ENCODE measurements around the gene PAK1.
"Not testable (repeated sequence)": the region's sequence is repeated elsewhere in the genome, so short reads cannot be mapped to it uniquely, and the experiment has no call there.

PAK1 gene

GRCh38 chr11:77505956-77506355 lies 32.1 kb upstream of the PAK1 start:
- H3K4me3 ChIP-seq (replicated peaks; ENCODE audit: low read depth, low read length) = no peak overlapping the region
- TF ChIP-seq CTCF (IDR thresholded peaks at IDR 0.05; ENCODE audit: low read depth, low read length, missing control alignments) = no peak
- no peak for DNase-seq (ENCODE audit: extremely low read depth, low read depth)

DNA sequence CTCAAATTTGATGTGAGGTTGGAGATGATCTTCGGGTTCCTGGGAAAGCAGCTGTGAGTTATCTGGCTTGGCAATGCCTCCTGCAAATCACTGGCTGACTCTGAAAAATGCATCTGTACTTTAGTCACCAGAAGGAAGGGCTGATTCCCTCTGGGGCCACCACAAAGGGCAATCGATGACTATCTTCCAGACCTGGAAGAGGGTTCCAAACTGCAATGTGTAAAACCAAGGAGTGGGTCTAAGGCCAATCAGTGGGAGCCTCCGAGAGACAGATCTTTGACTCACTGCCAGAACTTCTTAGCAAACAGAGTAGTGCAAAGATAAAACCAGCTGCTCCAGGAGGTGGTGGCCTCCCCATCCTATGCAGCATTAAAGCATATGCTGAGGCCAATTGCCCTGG lies 29.1 kb upstream of the PAK1 start:
- no peak for DNase-seq (ENCODE audit: extremely low read depth, low read depth)
- H3K4me3 ChIP-seq (replicated peaks; ENCODE audit: low read depth, low read length) = no peak overlapping the region
- TF ChIP-seq CTCF (IDR thresholded peaks at IDR 0.05; ENCODE audit: low read depth, low read length, missing control alignments) = no peak

DNA sequence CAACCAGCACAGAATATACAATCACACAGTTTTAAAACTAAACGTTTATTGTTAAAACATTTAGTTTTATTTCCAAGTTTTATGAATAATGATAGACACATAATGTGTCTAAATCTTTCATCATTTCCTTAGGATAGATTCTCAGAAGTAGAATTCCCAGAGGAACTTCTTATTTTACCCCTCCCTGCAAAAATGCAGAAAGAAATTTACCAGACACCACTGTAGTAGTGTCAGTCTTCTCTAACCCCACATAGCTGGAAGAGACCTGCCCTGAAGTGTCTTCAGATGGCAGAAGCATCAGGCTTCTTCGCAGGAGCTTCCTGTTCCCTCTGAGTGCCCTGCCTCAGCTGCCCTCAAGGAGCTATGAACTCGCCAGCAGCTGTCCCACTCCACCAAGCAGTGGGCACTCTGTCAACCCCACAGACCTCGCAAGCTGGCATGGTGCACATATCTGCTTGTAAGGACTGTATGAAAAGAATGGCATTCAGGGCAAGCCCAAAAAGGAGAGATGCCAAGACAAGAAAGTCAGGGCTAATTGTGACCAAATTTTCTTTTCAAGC lies 28.5 kb upstream of the PAK1 start:
- H3K4me3 ChIP-seq (replicated peaks; ENCODE audit: low read depth, low read length) = no peak overlapping the region
- no peak for DNase-seq (ENCODE audit: extremely low read depth, low read depth)
- TF ChIP-seq CTCF (IDR thresholded peaks at IDR 0.05; ENCODE audit: low read depth, low read length, missing control alignments) = no peak

- no peak for TF ChIP-seq CTCF (IDR thresholded peaks at IDR 0.05; ENCODE audit: low read depth, low read length, missing control alignments)
- H3K4me3 ChIP-seq (replicated peaks; ENCODE audit: low read depth, low read length) = no peak overlapping the region
- no peak for DNase-seq (ENCODE audit: extremely low read depth, low read depth)
Measured at GRCh38 chr11:77501758-77502157, 27.9 kb upstream of the PAK1 start.

DNA sequence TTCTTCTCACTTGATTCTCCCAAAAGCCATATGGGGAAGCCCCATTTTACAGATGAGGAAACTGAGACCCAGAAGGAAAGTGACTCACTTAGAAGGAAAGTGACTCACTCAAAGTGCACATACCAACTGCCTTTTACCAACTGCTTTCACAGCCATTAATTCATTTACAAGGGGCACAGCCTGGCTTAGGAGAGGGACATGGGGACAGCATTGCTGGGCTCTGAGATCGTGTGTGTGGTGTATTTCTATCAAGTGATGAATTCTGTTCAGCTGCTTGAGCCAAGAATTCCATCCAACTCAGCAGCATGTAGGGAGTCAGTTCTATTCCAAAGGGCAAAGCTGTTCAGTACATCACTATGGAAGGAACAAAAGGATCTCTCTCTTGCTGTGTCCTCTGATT lies 23.5 kb upstream of the PAK1 start:
- no peak for TF ChIP-seq CTCF (IDR thresholded peaks at IDR 0.05; ENCODE audit: low read depth, low read length, missing control alignments)

GRCh38 chr11:77495526-77495925 lies 21.6 kb upstream of the PAK1 start:
- no peak for TF ChIP-seq CTCF (IDR thresholded peaks at IDR 0.05; ENCODE audit: low read depth, low read length, missing control alignments)
- no peak for DNase-seq (ENCODE audit: extremely low read depth, low read depth)
- H3K4me3 ChIP-seq (replicated peaks; ENCODE audit: low read depth, low read length) = no peak overlapping the region

More for the DNA sequence above, 23.5 kb upstream of the PAK1 start:
- H3K4me3 ChIP-seq (replicated peaks; ENCODE audit: low read depth, low read length) = no peak overlapping the region
- no peak for DNase-seq (ENCODE audit: extremely low read depth, low read depth)

DNA sequence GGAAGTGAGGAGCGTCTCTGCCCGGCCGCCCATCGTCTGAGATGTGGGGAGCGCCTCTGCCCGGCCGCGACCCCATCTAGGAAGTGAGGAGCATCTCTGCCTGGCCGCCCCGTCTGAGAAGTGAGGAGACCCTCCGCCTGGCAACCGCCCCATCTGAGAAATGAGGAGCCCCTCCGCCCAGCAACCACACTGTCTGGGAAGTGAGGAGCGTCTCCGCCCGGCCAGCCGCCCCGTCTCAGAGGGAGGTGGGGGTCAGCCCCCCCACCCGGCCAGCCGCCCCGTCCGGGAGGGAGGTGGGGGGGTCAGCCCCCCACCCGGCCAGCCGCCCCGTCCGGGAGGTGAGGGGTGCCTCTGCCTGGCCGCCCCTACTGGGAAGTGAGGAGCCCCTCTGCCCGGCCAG lies 16.1 kb upstream of the PAK1 start:
- DNase-seq (ENCODE audit: extremely low read depth, low read depth); H3K4me3 ChIP-seq (replicated peaks; ENCODE audit: low read depth, low read length): not testable (repeated sequence)
